Right lobe of liver (tissue), 4 donors: Measurements from ENCODE around the gene FASTK.

Experiments
- CTCF ChIP-seq, 4 donors: fragments of 200-600 bp in 3 of 4; fragments of 450-650 bp in 1 of 4; IDR thresholded peaks; one replicate each; pipeline versions ENCODE4 v1.5.1 to v1.8.0; 2016 to 2022; ENCODE audit warnings: antibody characterized with exemption in 4 of 4, mild to moderate bottlenecking in 2 of 4
- POLR2A ChIP-seq: fragments of 450-650 bp; IDR thresholded peaks from one replicate; pipeline ENCODE4 v1.6.1; 2017; ENCODE audit warnings: antibody characterized with exemption, mild to moderate bottlenecking
- donor health status: DM: no; HTN: no; CAD: no.
- donor health status: DM: no; HTN: no; CAD: no.
- donor health status: DM: no; HTN: yes; CAD: no.

DNA sequence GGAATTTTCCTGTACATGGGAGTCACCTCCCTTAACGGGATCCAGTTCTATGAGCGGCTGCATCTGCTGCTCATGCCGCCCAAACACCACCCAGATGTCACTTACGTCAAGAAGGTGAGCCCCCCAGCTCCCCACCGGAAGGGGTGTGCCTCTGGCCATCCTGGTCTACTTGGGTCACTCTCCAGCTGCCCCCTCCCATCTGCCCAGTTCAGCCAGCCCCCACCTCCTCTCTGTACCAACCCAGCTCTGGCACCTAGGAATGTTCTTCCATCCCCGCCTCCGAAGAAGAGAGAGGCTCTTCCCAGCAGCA, 5.0 kb downstream of the FASTK start:
- TF ChIP-seq CTCF (IDR thresholded peaks at IDR 0.05) (no peak), POLR2A (no peak)
